Peyer's patch (tissue), 4 donors: ENCODE results near the gene CDH9.

Source experiments
- CTCF ChIP-seq, 6 experiments: fragments of 450-650 bp in 4 of 6; fragments of 200-600 bp in 2 of 6; sonication (generic) in 1 of 6; IDR thresholded peaks; one replicate each; pipeline ENCODE4 v1.5.1; 2017 to 2019; ENCODE audit warnings: antibody characterized with exemption in 6 of 6, mild to moderate bottlenecking in 3 of 6, moderate library complexity in 1 of 6
- POLR2A ChIP-seq, 2 donors: fragments of 450-650 bp; IDR thresholded peaks; one replicate each; pipeline ENCODE4 v1.5.1; 2017; ENCODE audit warnings: antibody characterized with exemption in 2 of 2, mild to moderate bottlenecking in 2 of 2, moderate library complexity in 2 of 2

- TF ChIP-seq CTCF (IDR thresholded peaks at IDR 0.05) = no peak
- no peak for TF ChIP-seq POLR2A (IDR thresholded peaks at IDR 0.05)
These were observed 169.9 kb downstream of the CDH9 start for GRCh38 chr5:26868504-26868903.
